Measurements from ENCODE around the gene CHCHD5. TPM values are rescaled to one million over a fixed set of nuclear protein-coding genes. Genes with fewer than 3 reads are reported as not detected.

Gene CHCHD5
- total and polyA plus RNA-seq, 2 of the 4 experiments (the other 2 are of a cell fraction) = 4.8 to 40.1 TPM

- Histone ChIP-seq H3K9ac (ENCODE audit: low read depth, low read length) (no peak overlapping the region), H4K8ac (ENCODE audit: low read depth in 2 of 2, low read length in 2 of 2) (no peak overlapping the region), H3K36me3 (ENCODE audit: control insufficient read depth, insufficient read depth, low read length) (peaks cover 4% of the 10 kb centered on the region), H2BK20ac (ENCODE audit: low read depth, low read length) (no peak overlapping the region), H4K20me1 (ENCODE audit: insufficient read depth, low read length) (no peaks in the 10 kb centered on the region), H3K27ac (ENCODE audit: insufficient read depth, low read length) (no peak overlapping the region), H4K91ac (ENCODE audit: insufficient read depth, low read depth, low read length) (no peak overlapping the region), H3K27me3 (ENCODE audit: control insufficient read depth, insufficient read depth, low read length) (no peaks in the 10 kb centered on the region), H2AFZ (replicated peaks; ENCODE audit: low read length, poor library complexity) (no peak overlapping the region), H3K23ac (ENCODE audit: low read depth, low read length) (no peak overlapping the region), H2BK120ac (ENCODE audit: low read depth, low read length) (no peak overlapping the region), H3K79me1 (ENCODE audit: low read depth in 1 of 2, low read length in 2 of 2) (peaks cover 0 to 19% of the 10 kb centered on the region in 2 experiments; a peak in 2 of 4 replicates), H3K4me3 (ENCODE audit: insufficient read depth, low read depth, low read length) (no peak overlapping the region), H3K18ac (ENCODE audit: low read depth, low read length) (no peak overlapping the region), H3K14ac (replicated peaks; ENCODE audit: low read depth, low read length) (no peak overlapping the region), H3K56ac (ENCODE audit: extremely low read depth, insufficient read depth, low read length) (no peak overlapping the region), H4K5ac (ENCODE audit: low read depth, low read length) (no peak overlapping the region), H2BK15ac (ENCODE audit: low read depth, low read length) (no peak overlapping the region), H2AK9ac (replicated peaks; ENCODE audit: low read depth, low read length, poor library complexity) (no peak overlapping the region), H3K9me1 (ENCODE audit: insufficient read depth, low read length) (peaks cover 10% of the 10 kb centered on the region; the same call in 1 of the 2 replicates), H3K4me2 (ENCODE audit: low read depth, low read length) (no peak overlapping the region), H2BK5ac (ENCODE audit: low read depth, low read length, poor library complexity, severe bottlenecking) (no peak overlapping the region), H2AK5ac (ENCODE audit: low read depth, low read length) (no peak overlapping the region), H3K4me1 (ENCODE audit: control insufficient read depth, insufficient read depth, low read length) (peaks cover 2% of the 10 kb centered on the region), H3K9me3 (ENCODE audit: control insufficient read depth, insufficient read depth, low read length) (no peaks in the 10 kb centered on the region), H3K4ac (ENCODE audit: low read depth, low read length) (no peak overlapping the region)
- POLR2A ChIA-PET (ENCODE audit: unreplicated experiment) = no interaction called here
- dilution Hi-C loops (cut with HindIII; ENCODE audit: low sequenced_read_pairs, unreplicated experiment) = no loop called here
- no peak for DNase-seq
- intact Hi-C loops (cut with micrococcal nuclease) = loop anchor here (5.0 kb wide), 1 partner anchor 147 kb away; no protein-coding TSS in a partner anchor
- CTCF ChIA-PET = no interaction called here
- BruUV-seq (replicated peaks) = no TSS peak
- in situ Hi-C loops (cut with MboI; ENCODE audit: low sequenced_read_pairs) = no loop called here
- TF ChIP-seq, protein P1, sequence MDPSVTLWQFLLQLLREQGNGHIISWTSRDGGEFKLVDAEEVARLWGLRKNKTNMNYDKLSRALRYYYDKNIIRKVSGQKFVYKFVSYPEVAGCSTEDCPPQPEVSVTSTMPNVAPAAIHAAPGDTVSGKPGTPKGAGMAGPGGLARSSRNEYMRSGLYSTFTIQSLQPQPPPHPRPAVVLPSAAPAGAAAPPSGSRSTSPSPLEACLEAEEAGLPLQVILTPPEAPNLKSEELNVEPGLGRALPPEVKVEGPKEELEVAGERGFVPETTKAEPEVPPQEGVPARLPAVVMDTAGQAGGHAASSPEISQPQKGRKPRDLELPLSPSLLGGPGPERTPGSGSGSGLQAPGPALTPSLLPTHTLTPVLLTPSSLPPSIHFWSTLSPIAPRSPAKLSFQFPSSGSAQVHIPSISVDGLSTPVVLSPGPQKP (IDR thresholded peaks at IDR 0.05; ENCODE audit: borderline replicate concordance, low read depth, low read length) = no peak
- TF ChIP-seq SMC3 (IDR thresholded peaks at IDR 0.05; ENCODE audit: low read depth, low read length) = no peak
- no peak for ATAC-seq (ENCODE audit: low read depth)
- WGBS, 2 experiments (ENCODE audit: extremely low coverage in 2 of 2, insufficient read length in 1 of 2) = 100% methylated on average over 2 of the region's 7 CpGs; no CpG with 5 or more reads in 1 of the 2 experiments
Measured at GRCh38 chr2:112580084-112580483, 4.3 kb upstream of the CHCHD5 start.

All from IMR-90 (cell line).